Fibroblast of villous mesenchyme (primary cell): Measurements from ENCODE around the gene DUSP19. TPM values are rescaled to one million over a fixed set of nuclear protein-coding genes. Genes with fewer than 3 reads are reported as not detected.
A peak's percentile ranks its signal among the peaks of the same experiment; 100 is the strongest.

ENCODE experiments used
- DNase-seq: peaks from one replicate; pipeline ENCODE4 v3.0.0-alpha.2; 2010; ENCODE audit warnings: low read depth
- H3K4me3 ChIP-seq: 2 replicates; pipeline ENCODE4 v1.5.1; 2011; ENCODE audit warnings: low read depth, mild to moderate bottlenecking, low read length
- CTCF ChIP-seq: IDR thresholded peaks from 2 replicates; pipeline ENCODE4 v1.5.1; 2012; ENCODE audit warnings: low read depth, mild to moderate bottlenecking, low read length; ENCODE audit not compliant: insufficient read depth
- total RNA-seq: library from RNA; depleted of rRNA; stranded (reverse); fragments of >200 nt; gene quantifications from 2 replicates; pipeline ENCODE4 v1.2.3, GENCODE V29; 2012

DUSP19 gene
- total RNA-seq = 1.6 and 5.6 TPM in 2 replicates

GRCh38 chr2:183078464-183079138, at the start of gene DUSP19:
DUSP19 (plus strand) TSS chr2:183078747; CDS start chr2:183078934, 187 bp downstream.
- TF ChIP-seq CTCF = no peak
- DNase-seq = peak; percentile 92
- H3K4me3 ChIP-seq = peak within 1 kb of the TSS; percentile 87

GRCh38 chr2:183029219-183029618, 49.3 kb upstream of the DUSP19 start:
- H3K4me3 ChIP-seq = no peak overlapping the region
- DNase-seq = no peak
- TF ChIP-seq CTCF = no peak

- TF ChIP-seq CTCF = no peak
- DNase-seq = peak; percentile 70
- H3K4me3 ChIP-seq = no peak overlapping the region
Observed at GRCh38 chr2:183031911-183032794, 46.4 kb upstream of the DUSP19 start.

GRCh38 chr2:183033951-183034350, 44.6 kb upstream of the DUSP19 start:
- no peak for DNase-seq
- H3K4me3 ChIP-seq = no peak overlapping the region
- no peak for TF ChIP-seq CTCF

GRCh38 chr2:183034806-183035205, 43.7 kb upstream of the DUSP19 start:
- peak; percentile 75 for DNase-seq
- H3K4me3 ChIP-seq = peak overlapping the region; percentile 92

More at GRCh38 chr2:183034806-183035205, 43.7 kb upstream of the DUSP19 start:
- no peak for TF ChIP-seq CTCF
